KMS-11 (cell line): ENCODE results near the gene SLX9.

Source experiments
- H2AFZ ChIP-seq: fragments of 200-600 bp; sonication (generic); 2 replicates; pipeline ENCODE4 v1.6.1; 2016; ENCODE audit warnings: antibody characterized with exemption, mixed run types, low read depth
- H3K27ac ChIP-seq: fragments of 200-600 bp; sonication (generic); 2 replicates; pipeline ENCODE4 v1.6.1; 2016; ENCODE audit warnings: mild to moderate bottlenecking, mixed run types
- H3K27me3 ChIP-seq: fragments of 200-600 bp; sonication (generic); 2 replicates; pipeline ENCODE4 v1.6.1; 2017; ENCODE audit warnings: mild to moderate bottlenecking, low read depth, mixed run types, moderate library complexity; ENCODE audit not compliant: insufficient read depth
- H3K36me3 ChIP-seq: fragments of 200-600 bp; sonication (generic); 2 replicates; pipeline ENCODE4 v1.6.1; 2017; ENCODE audit warnings: mild to moderate bottlenecking, mixed run types; ENCODE audit not compliant: insufficient read depth
- H3K4me1 ChIP-seq: fragments of 200-600 bp; sonication (generic); 2 replicates; pipeline ENCODE4 v1.6.1; 2016; ENCODE audit warnings: mild to moderate bottlenecking, low read depth, mixed run types; ENCODE audit not compliant: poor library complexity, severe bottlenecking
- H3K4me2 ChIP-seq: fragments of 200-600 bp; sonication (generic); 2 replicates; pipeline ENCODE4 v1.7.0; 2016; ENCODE audit warnings: mild to moderate bottlenecking, mixed run types
- H3K4me3 ChIP-seq: fragments of 200-600 bp; sonication (generic); IDR thresholded peaks from 2 replicates; pipeline ENCODE4 v1.6.1; 2017; ENCODE audit warnings: low read depth, low read length, mixed read lengths; ENCODE audit not compliant: insufficient read depth
- H3K79me2 ChIP-seq: fragments of 200-600 bp; sonication (generic); 2 replicates; pipeline ENCODE4 v1.6.1; 2016; ENCODE audit warnings: low read depth, mixed run types; ENCODE audit not compliant: insufficient read depth
- H3K9ac ChIP-seq: fragments of 200-600 bp; sonication (generic); 2 replicates; pipeline ENCODE4 v1.6.1; 2016; ENCODE audit warnings: mild to moderate bottlenecking, mixed run types
- H4K20me1 ChIP-seq: fragments of 200-600 bp; sonication (generic); 2 replicates; pipeline ENCODE4 v1.6.1; 2016; ENCODE audit warnings: mild to moderate bottlenecking, mixed run types; ENCODE audit not compliant: insufficient read depth
- TF ChIP-seq, protein P1 (sequence below): fragments of 200-600 bp; sonication (generic); conservative IDR thresholded peaks from 2 replicates; pipeline ENCODE4 v1.6.1; 2017; ENCODE audit warnings: low read depth, mild to moderate bottlenecking, antibody characterized with exemption, low read length, moderate library complexity, mixed read lengths

The SLX9 gene

GRCh38 chr21:44918107-44918470, 21.7 kb upstream of the SLX9 start:
- Histone ChIP-seq H3K4me3 (no peak overlapping the region), H4K20me1 (no peaks in the 10 kb centered on the region), H3K36me3 (no peaks in the 10 kb centered on the region), H3K27ac (no peak overlapping the region), H2AFZ (no peak overlapping the region), H3K79me2 (no peaks in the 10 kb centered on the region), H3K27me3 (peaks cover 91% of the 10 kb centered on the region), H3K9ac (no peak overlapping the region), H3K4me1 (no peaks in the 10 kb centered on the region), H3K4me2 (no peak overlapping the region)
- TF ChIP-seq, protein P1, sequence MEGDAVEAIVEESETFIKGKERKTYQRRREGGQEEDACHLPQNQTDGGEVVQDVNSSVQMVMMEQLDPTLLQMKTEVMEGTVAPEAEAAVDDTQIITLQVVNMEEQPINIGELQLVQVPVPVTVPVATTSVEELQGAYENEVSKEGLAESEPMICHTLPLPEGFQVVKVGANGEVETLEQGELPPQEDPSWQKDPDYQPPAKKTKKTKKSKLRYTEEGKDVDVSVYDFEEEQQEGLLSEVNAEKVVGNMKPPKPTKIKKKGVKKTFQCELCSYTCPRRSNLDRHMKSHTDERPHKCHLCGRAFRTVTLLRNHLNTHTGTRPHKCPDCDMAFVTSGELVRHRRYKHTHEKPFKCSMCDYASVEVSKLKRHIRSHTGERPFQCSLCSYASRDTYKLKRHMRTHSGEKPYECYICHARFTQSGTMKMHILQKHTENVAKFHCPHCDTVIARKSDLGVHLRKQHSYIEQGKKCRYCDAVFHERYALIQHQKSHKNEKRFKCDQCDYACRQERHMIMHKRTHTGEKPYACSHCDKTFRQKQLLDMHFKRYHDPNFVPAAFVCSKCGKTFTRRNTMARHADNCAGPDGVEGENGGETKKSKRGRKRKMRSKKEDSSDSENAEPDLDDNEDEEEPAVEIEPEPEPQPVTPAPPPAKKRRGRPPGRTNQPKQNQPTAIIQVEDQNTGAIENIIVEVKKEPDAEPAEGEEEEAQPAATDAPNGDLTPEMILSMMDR: no peak

GRCh38 chr21:44918581-44919033, 21.2 kb upstream of the SLX9 start:
- Histone ChIP-seq H2AFZ (no peak overlapping the region), H3K4me1 (no peaks in the 10 kb centered on the region), H4K20me1 (no peaks in the 10 kb centered on the region), H3K27me3 (peaks cover 93% of the 10 kb centered on the region), H3K36me3 (no peaks in the 10 kb centered on the region), H3K4me2 (no peak overlapping the region), H3K27ac (no peak overlapping the region), H3K4me3 (no peak overlapping the region), H3K9ac (no peak overlapping the region), H3K79me2 (no peaks in the 10 kb centered on the region)
- TF ChIP-seq, protein P1: no peak

GRCh38 chr21:44919111-44919912, 20.5 kb upstream of the SLX9 start:
- Histone ChIP-seq H4K20me1 (no peaks in the 10 kb centered on the region), H3K4me1 (no peaks in the 10 kb centered on the region), H3K4me2 (no peak overlapping the region), H2AFZ (no peak overlapping the region), H3K9ac (no peak overlapping the region), H3K27ac (no peak overlapping the region), H3K4me3 (no peak overlapping the region), H3K79me2 (no peaks in the 10 kb centered on the region), H3K36me3 (no peaks in the 10 kb centered on the region), H3K27me3 (peaks cover 94% of the 10 kb centered on the region)
- TF ChIP-seq, protein P1: no peak

DNA sequence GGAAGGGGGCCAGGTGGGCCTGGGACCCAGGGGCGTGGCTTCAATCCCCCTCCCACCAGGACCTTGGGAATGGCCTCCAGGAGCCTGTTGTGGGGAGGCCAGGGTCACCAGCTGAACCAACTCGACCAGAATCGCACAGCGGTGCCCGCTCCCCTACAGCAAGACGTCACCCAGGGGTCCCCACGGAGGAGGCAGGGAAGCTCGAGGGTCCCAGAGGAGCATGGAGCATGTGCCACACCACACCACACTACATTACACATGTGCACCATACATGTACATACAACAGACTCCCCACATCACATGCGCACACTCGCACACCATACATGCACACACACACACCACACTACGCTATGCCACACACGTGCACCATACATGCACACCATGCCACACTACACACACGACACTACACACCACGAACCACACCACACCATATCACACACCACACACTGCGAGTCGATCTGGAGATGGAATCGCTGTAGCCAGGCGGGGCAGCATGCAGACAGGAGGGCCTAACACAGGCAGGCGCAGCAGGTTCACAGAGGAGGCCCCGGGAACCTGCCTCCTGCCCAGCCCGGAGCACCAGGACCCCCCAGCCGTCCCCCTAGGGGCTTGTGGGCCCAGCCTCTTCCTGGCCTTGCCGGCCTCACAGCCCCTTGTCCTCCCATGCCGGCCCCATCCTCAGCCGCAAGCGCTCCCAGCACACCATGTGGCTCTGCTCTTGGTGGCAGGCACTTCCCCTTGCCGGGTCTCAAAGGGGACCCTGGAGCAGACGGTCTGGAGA, 19.7 kb upstream of the SLX9 start:
- no peak overlapping the region for H3K4me3 ChIP-seq
- peaks cover 94% of the 10 kb centered on the region for H3K27me3 ChIP-seq
- no peak overlapping the region for H3K4me2 ChIP-seq

More for the DNA sequence above, 19.7 kb upstream of the SLX9 start:
- TF ChIP-seq, protein P1: no peak
- Histone ChIP-seq H3K79me2 (no peaks in the 10 kb centered on the region), H3K4me1 (no peaks in the 10 kb centered on the region), H3K27ac (no peak overlapping the region), H3K9ac (no peak overlapping the region), H4K20me1 (no peaks in the 10 kb centered on the region), H3K36me3 (no peaks in the 10 kb centered on the region), H2AFZ (no peak overlapping the region)
